Gastrocnemius medialis (tissue), 4 donors: Measurements from ENCODE around the gene DCAF4. TPM values are rescaled to one million over a fixed set of nuclear protein-coding genes. Genes with fewer than 3 reads are reported as not detected.

Experiments
- ATAC-seq, 2 donors: fragments of 150-250 bp; one replicate each; pipeline ENCODE4 v1.9.1; 2016
- DNase-seq, 2 donors: peaks; one replicate each; pipeline ENCODE4 v3.0.0-alpha.2; 2019
- H3K27ac ChIP-seq, 4 donors: fragments of 200-600 bp; sonication (generic); 1 replicate in 1 of 4; 2 replicates in 3 of 4; pipeline ENCODE4 v1.5.1; 2016 to 2018; ENCODE audit warnings: mild to moderate bottlenecking in 2 of 4, moderate library complexity in 1 of 4
- H3K27me3 ChIP-seq, 3 donors: fragments of 200-600 bp; sonication (generic) in 2 of 3; 1 replicate in 1 of 3; 2 replicates in 2 of 3; pipeline versions ENCODE4 v1.5.1 to v1.6.0; 2016 to 2019; ENCODE audit warnings: mild to moderate bottlenecking in 1 of 3, moderate library complexity in 1 of 3
- H3K36me3 ChIP-seq, 2 donors: fragments of 200-600 bp; sonication (generic) in 1 of 2; one replicate each; pipeline ENCODE4 v1.5.1; 2017 to 2018
- H3K4me1 ChIP-seq, 2 donors: fragments of 200-600 bp; sonication (generic) in 1 of 2; one replicate each; pipeline ENCODE4 v1.5.1; 2016 to 2017; ENCODE audit warnings: mild to moderate bottlenecking in 2 of 2
- H3K4me3 ChIP-seq, 4 donors: fragments of 200-600 bp; sonication (generic) in 3 of 4; 1 replicate in 1 of 4; 2 replicates in 3 of 4; pipeline ENCODE4 v1.5.1; 2016 to 2019; ENCODE audit warnings: mild to moderate bottlenecking in 2 of 4
- H3K9me3 ChIP-seq, 3 donors: fragments of 200-600 bp; sonication (generic) in 2 of 3; 1 replicate in 1 of 3; 2 replicates in 2 of 3; pipeline ENCODE4 v1.5.1; 2016 to 2019
- CTCF ChIP-seq, 5 experiments: fragments of 450-650 bp in 3 of 5; fragments of 200-600 bp in 2 of 5; sonication (generic) in 2 of 5; IDR thresholded peaks in 4 of 5; conservative IDR thresholded peaks in 1 of 5; 1 replicate in 4 of 5; 2 replicates in 1 of 5; pipeline ENCODE4 v1.5.1; 2016 to 2019; ENCODE audit warnings: antibody characterized with exemption in 5 of 5, mild to moderate bottlenecking in 3 of 5, moderate library complexity in 3 of 5
- POLR2A ChIP-seq, 2 donors: fragments of 450-650 bp; IDR thresholded peaks; one replicate each; pipeline ENCODE4 v1.6.1; 2017; ENCODE audit warnings: antibody characterized with exemption in 2 of 2, mild to moderate bottlenecking in 2 of 2, moderate library complexity in 2 of 2
- in situ Hi-C, 4 donors: fragments of 200-750 bp; cut with MboI; loops; one replicate each; pipeline versions ENCODE4 v1.15.0 to v1.8.0; 2017; ENCODE audit warnings: low sequenced_read_pairs in 4 of 4
- intact Hi-C: fragments of 100-400 bp; cut with DNase I; formaldehyde crosslinking; loops from one replicate; pipeline ENCODE4 v1.15.1; 2023; ENCODE audit warnings: low total_unique reads
- total RNA-seq, 4 donors: library from RNA; depleted of rRNA; stranded (reverse); fragments of >200 nt; gene quantifications; one replicate each; pipeline versions ENCODE4 v1.1.0 to v1.2.3, GENCODE V29; 2016

The DCAF4 gene
- total RNA-seq, 4 donors from 2014 or later = 13.9 to 38.3 (median 25.7) TPM

GRCh38 chr14:72945356-72946027 is 19.2 kb downstream of the DCAF4 start:
- Histone ChIP-seq H3K4me1 (no peaks in the 10 kb centered on the region), H3K27ac (no peak overlapping the region), H3K4me3 (no peak overlapping the region), H3K9me3 (no peaks in the 10 kb centered on the region), H3K36me3 (peaks cover 0 to 69% of the 10 kb centered on the region in 2 donors), H3K27me3 (no peaks in the 10 kb centered on the region)
- intact Hi-C loops = no loop called here
- DNase-seq (no peak), ATAC-seq (no peak)
- in situ Hi-C loops = loop anchor here (5.0 to 10.0 kb wide), 3 partner anchors 428 to 433 kb away; no protein-coding TSS in a partner anchor
- TF ChIP-seq POLR2A (IDR thresholded peaks at IDR 0.05) = no peak
- no peak for TF ChIP-seq CTCF (IDR thresholded peaks at IDR 0.05 in 4 of 5, conservative IDR thresholded peaks at IDR 0.05 in 1 of 5)

GRCh38 chr14:72946491-72946890 is 20.2 kb downstream of the DCAF4 start:
- Histone ChIP-seq H3K4me3 (no peak overlapping the region), H3K4me1 (no peaks in the 10 kb centered on the region), H3K9me3 (no peaks in the 10 kb centered on the region), H3K27ac (no peak overlapping the region), H3K36me3 (peaks cover 0 to 61% of the 10 kb centered on the region in 2 donors), H3K27me3 (no peaks in the 10 kb centered on the region)
- intact Hi-C loops = no loop called here
- in situ Hi-C loops = loop anchor here (5.0 to 10.0 kb wide), 3 partner anchors 429 to 434 kb away; no protein-coding TSS in a partner anchor
- ATAC-seq = no peak
- TF ChIP-seq POLR2A (IDR thresholded peaks at IDR 0.05) (no peak), CTCF (IDR thresholded peaks at IDR 0.05 in 4 of 5, conservative IDR thresholded peaks at IDR 0.05 in 1 of 5) (no peak)
- DNase-seq = no peak

- Histone ChIP-seq H3K4me3 (no peak overlapping the region), H3K27ac (no peak overlapping the region), H3K36me3 (peaks cover 0 to 58% of the 10 kb centered on the region in 2 donors), H3K9me3 (no peaks in the 10 kb centered on the region), H3K4me1 (no peaks in the 10 kb centered on the region), H3K27me3 (no peaks in the 10 kb centered on the region)
- DNase-seq = no peak
- intact Hi-C loops (no loop called here), in situ Hi-C loops (loop anchor here (5.0 to 10.0 kb wide), 3 partner anchors 430 to 435 kb away; no protein-coding TSS in a partner anchor)
- TF ChIP-seq CTCF (IDR thresholded peaks at IDR 0.05 in 4 of 5, conservative IDR thresholded peaks at IDR 0.05 in 1 of 5) (no peak), POLR2A (IDR thresholded peaks at IDR 0.05) (no peak)
- ATAC-seq = no peak
Measured at GRCh38 chr14:72947366-72948160, 21.3 kb downstream of the DCAF4 start.

GRCh38 chr14:72948481-72949138 is 22.3 kb downstream of the DCAF4 start:
- no peaks in the 10 kb centered on the region for H3K27me3 ChIP-seq
- in situ Hi-C loops = loop anchor here (5.0 to 10.0 kb wide), 3 partner anchors 431 to 436 kb away; no protein-coding TSS in a partner anchor
- H3K27ac ChIP-seq = no peak overlapping the region
- TF ChIP-seq POLR2A (IDR thresholded peaks at IDR 0.05) (no peak), CTCF (IDR thresholded peaks at IDR 0.05 in 4 of 5, conservative IDR thresholded peaks at IDR 0.05 in 1 of 5) (peak; percentile 59 to 88 (median 82))
- no peak overlapping the region for H3K4me3 ChIP-seq
- no peaks in the 10 kb centered on the region for H3K9me3 ChIP-seq
- no peaks in the 10 kb centered on the region for H3K4me1 ChIP-seq
- peaks cover 0 to 52% of the 10 kb centered on the region in 2 donors for H3K36me3 ChIP-seq
- DNase-seq = peak in 1 of 2 donors; percentile 61
- ATAC-seq = peak in 1 of 2 donors; percentile 42
- intact Hi-C loops = no loop called here
